T-helper 9 cell (primary cell): ENCODE measurements around the gene NAP1L4.
"Not testable (repeated sequence)": the region's sequence is repeated elsewhere in the genome, so short reads cannot be mapped to it uniquely, and the experiment has no call there.

Experiments
- DNase-seq: peaks from one replicate; pipeline ENCODE4 v3.0.0-alpha.2; 2020

Gene NAP1L4

DNA sequence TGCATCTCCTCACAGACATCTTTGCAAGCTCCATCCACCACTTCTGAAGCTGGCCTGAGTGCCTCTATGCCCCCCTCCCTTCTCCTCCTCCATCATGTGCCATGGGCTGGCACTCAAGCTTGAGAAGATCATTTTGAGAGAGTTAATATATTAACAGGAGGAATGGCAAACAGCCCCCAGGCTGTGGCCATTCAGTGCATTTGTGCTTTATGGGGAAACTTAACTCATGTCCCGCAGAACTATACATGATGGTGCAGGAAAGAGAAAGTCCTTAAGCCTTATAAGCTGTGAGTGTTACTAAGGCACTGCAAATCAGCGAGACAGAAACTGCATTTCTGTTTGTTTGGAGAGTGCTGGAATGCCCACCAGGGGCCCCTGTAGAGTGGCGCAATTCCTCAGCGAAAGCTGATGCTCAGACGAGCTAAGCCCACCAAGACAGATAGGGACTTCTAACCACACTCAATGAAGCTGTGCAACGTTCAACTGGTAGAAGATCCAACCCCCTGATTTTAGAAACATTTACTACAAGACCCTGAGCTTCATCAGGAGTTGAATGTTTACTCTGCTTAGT is 36.1 kb downstream of the NAP1L4 start:
- DNase-seq, result no peak

- no peak for DNase-seq
Measured at GRCh38 chr11:2954263-2954662, 37.9 kb downstream of the NAP1L4 start.

- DNase-seq, result no peak
Measured at GRCh38 chr11:2952290-2952689, 39.8 kb downstream of the NAP1L4 start.

- DNase-seq, result no peak
Measured at GRCh38 chr11:2951231-2952110, 40.7 kb downstream of the NAP1L4 start.

DNA sequence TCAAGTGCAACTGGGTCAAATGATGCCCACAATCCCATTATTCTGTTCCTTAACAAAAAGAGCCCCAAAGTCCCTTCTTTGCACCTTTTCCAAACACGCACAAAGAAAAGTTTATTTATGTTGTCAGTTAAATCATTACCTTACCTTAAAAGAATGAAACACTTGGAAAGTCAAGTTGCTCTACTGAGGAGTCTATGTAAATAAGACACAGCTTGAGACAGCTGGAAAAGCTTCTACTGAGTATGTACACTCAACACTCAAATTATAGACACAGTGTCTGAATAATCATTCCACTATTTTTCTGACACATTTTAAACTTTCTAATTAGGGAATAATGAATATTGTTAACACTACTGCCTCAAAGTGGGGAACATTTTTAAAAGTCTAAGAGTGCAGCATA is 41.3 kb downstream of the NAP1L4 start:
- no peak for DNase-seq

- DNase-seq, result no peak
Measured at GRCh38 chr11:2949920-2950319, 42.2 kb downstream of the NAP1L4 start.

DNA sequence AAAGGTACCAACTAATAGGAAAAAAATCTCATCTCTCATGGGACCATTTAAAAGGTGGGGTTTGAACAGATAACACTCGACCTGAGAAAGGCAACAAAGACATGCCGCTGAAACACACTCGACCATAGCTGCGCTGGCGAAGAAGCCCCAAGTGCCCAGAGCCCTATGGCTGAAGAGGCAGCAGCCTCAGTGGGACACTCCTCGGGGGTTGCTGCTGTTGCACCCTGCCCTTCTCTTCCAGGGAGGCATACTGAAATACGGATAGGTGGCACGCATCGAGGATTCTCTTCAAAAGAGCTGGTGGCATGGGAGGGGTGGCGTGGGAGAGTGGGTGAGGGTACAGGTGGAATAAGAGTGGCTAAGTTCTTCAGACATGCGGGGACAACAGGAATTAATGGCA is 44.4 kb downstream of the NAP1L4 start:
- DNase-seq, result no peak

DNA sequence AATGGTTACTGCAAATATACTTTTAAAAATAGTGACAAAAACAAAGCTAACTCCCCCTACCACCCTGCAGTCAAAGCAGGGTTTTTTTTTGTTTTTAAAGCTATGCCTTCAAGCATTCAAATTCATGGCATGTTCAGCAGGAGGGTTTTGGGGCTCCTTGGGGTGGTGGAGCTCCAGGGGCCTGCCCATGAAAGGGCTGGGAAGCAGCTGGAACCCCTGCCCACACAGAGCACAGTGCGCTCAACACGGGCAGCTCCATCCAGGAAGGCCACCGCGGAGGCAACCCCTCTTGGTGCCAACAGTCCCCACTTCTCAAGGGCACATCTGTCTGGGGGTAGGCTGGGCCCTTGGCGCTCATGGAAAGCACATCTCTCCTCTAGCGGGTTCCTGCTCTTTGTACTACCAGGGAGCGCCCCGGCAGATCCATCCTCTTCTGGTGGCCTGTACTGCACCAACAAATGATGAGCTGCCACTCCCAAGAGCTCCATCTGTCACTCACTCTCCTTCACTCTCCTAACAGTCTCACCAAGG is 46.3 kb downstream of the NAP1L4 start:
- DNase-seq, result no peak

DNA sequence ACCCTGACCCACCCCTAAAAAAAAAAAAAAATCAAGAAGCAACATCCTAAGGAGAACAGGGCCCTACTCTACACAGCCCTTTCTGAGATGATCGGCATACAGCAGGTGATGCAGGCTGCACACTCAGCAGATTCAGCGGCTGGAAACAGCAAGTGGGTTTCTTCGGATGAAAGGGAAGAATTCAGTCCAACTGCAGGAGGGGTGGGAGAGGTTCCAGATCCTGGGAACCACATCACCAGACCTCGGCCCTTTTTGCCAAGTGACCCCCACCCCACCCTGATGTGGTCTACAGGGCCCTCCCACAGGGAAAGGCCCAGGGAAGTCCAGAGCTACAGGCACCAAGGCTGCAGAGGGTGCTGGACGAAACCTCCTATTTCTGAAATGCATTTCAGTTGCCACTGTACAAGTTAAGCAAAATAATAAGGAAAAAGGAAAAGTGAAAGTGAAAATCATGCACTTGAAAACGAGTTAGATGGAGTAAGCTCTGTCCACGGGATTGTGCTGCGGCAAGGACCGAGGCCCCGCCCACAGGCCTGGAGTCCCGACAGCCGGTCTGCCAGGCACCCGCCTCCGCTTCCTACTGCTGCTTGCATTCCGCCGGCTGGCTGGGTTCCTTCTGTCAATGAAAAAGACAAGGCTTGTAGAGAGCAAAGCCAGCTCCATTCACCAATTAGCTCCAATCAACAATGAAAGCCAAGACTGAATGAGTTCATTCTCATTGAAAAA is 46.9 kb downstream of the NAP1L4 start:
- DNase-seq, result no peak

GRCh38 chr11:2944530-2944929 is 47.6 kb downstream of the NAP1L4 start:
- DNase-seq, result no peak

GRCh38 chr11:2943711-2944118 is 48.4 kb downstream of the NAP1L4 start:
- no peak for DNase-seq

- DNase-seq, result no peak
Measured at GRCh38 chr11:2942872-2943710, 49.0 kb downstream of the NAP1L4 start.

GRCh38 chr11:2942447-2942846 is 49.7 kb downstream of the NAP1L4 start:
- no peak for DNase-seq

DNA sequence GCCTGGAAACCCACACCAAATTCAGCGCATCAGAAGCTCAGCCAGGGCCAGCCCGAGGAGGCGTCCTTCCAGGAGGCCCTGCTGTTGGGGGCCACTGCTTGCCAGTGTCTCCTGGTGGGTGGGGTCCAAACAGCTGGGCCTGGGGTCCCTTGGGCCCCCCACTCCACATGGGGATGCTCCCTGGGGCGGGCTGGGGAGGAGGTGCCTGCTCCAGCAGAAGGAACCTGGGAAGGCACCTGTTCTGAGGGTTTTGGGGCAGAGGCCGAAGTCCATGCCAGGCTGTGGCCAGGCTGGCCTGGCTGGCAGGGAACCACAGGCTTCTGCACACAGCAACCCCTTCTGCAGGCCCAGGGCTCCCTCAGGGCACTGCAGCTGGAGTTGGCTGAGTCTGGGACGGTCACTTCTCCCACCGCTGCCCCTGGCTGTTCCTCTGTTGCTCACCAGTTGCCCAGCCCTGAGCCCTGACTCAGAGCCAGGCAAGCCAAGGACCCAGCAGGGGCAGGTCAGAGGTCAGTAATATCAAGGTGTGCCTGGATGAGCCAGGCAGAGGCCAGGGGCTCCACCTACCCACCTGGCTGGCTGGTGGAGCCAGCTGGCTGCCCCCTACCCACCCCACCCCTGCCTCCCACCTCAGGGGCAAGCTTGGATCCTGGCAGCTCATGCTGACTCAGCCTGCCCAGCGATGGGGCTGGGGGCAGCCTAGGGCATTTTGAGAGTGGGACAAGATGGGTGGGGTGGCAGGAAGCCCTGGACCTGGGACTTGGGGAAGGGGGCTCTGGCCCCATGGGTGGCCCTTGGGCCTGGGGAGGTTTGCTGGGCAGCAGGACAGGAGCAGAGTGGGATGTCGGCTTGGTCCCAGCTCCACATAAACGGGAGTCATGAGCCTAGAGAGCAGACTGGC is 51.0 kb downstream of the NAP1L4 start:
- DNase-seq, result no peak

GRCh38 chr11:2940147-2940920 is 51.8 kb downstream of the NAP1L4 start:
- DNase-seq, result no peak

- not testable (repeated sequence) for DNase-seq
Measured at GRCh38 chr11:2938458-2939418, 53.4 kb downstream of the NAP1L4 start.

- DNase-seq, result not testable (repeated sequence)
Measured at GRCh38 chr11:2937641-2938457, 54.3 kb downstream of the NAP1L4 start.

DNA sequence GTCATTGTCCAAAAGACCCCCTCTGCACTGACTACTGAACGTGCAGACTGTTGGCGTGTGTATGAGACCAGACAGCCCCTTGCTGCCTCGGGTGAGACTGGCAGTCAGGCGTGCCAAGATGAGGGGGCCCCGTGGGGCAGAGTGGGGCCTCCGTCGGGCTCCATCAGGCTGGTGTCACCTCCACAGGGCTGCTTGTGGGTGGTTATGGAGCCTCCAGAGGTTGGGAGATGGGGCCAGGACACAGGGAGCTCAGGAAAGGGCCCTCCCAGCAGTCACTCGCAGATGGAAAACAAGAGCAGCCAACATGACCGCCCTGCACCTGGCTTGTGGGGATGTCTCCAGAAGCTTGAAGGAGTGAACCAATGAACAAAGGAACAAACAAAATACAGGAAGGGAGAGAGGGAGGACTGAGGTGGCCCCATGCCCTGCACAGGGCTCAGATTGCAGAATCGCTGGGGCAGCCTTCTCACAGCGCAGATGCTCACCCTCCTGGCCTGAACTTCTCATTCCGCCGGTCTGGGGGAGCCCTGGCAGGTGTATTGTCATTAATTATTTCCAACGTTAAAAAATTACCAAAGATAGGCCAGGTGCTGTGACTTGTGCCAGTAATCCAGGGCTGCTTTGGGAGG is 57.4 kb downstream of the NAP1L4 start:
- no peak for DNase-seq
